KMS-11 (cell line): Measurements from ENCODE around the gene RASGRF2.

Experiments used
- H2AFZ ChIP-seq: fragments of 200-600 bp; sonication (generic); 2 replicates; pipeline ENCODE4 v1.6.1; 2016; ENCODE audit warnings: antibody characterized with exemption, mixed run types, low read depth
- H3K27ac ChIP-seq: fragments of 200-600 bp; sonication (generic); 2 replicates; pipeline ENCODE4 v1.6.1; 2016; ENCODE audit warnings: mild to moderate bottlenecking, mixed run types
- H3K27me3 ChIP-seq: fragments of 200-600 bp; sonication (generic); 2 replicates; pipeline ENCODE4 v1.6.1; 2017; ENCODE audit warnings: mild to moderate bottlenecking, low read depth, mixed run types, moderate library complexity; ENCODE audit not compliant: insufficient read depth
- H3K36me3 ChIP-seq: fragments of 200-600 bp; sonication (generic); 2 replicates; pipeline ENCODE4 v1.6.1; 2017; ENCODE audit warnings: mild to moderate bottlenecking, mixed run types; ENCODE audit not compliant: insufficient read depth
- H3K4me1 ChIP-seq: fragments of 200-600 bp; sonication (generic); 2 replicates; pipeline ENCODE4 v1.6.1; 2016; ENCODE audit warnings: mild to moderate bottlenecking, low read depth, mixed run types; ENCODE audit not compliant: poor library complexity, severe bottlenecking
- H3K4me2 ChIP-seq: fragments of 200-600 bp; sonication (generic); 2 replicates; pipeline ENCODE4 v1.7.0; 2016; ENCODE audit warnings: mild to moderate bottlenecking, mixed run types
- H3K4me3 ChIP-seq: fragments of 200-600 bp; sonication (generic); IDR thresholded peaks from 2 replicates; pipeline ENCODE4 v1.6.1; 2017; ENCODE audit warnings: low read depth, low read length, mixed read lengths; ENCODE audit not compliant: insufficient read depth
- H3K79me2 ChIP-seq: fragments of 200-600 bp; sonication (generic); 2 replicates; pipeline ENCODE4 v1.6.1; 2016; ENCODE audit warnings: low read depth, mixed run types; ENCODE audit not compliant: insufficient read depth
- H3K9ac ChIP-seq: fragments of 200-600 bp; sonication (generic); 2 replicates; pipeline ENCODE4 v1.6.1; 2016; ENCODE audit warnings: mild to moderate bottlenecking, mixed run types
- H4K20me1 ChIP-seq: fragments of 200-600 bp; sonication (generic); 2 replicates; pipeline ENCODE4 v1.6.1; 2016; ENCODE audit warnings: mild to moderate bottlenecking, mixed run types; ENCODE audit not compliant: insufficient read depth
- TF ChIP-seq, protein P1 (sequence below): fragments of 200-600 bp; sonication (generic); conservative IDR thresholded peaks from 2 replicates; pipeline ENCODE4 v1.6.1; 2017; ENCODE audit warnings: low read depth, mild to moderate bottlenecking, antibody characterized with exemption, low read length, moderate library complexity, mixed read lengths

RASGRF2 gene

DNA sequence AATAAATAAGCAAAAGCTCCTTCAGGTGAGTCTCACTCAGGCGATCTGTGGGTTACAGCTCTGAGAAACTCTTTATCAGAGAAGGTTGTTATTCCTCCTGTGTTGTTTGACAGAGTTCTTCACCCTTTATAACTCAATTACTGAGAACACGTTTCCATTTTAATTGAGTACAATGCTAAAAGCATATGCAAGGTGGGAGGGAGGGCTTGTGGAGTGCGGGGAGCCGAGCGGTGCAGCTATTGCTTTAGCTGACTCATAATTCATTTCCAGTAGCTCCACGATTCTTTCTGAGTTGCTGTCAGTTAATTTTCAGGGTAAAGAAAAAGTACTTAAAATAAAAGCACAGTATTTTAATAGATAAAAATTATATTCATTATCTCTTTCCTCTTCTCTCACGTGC, 168.3 kb downstream of the RASGRF2 start:
- no peak overlapping the region for H3K9ac ChIP-seq
- H3K4me3 ChIP-seq = no peak overlapping the region
- no peak overlapping the region for H3K27ac ChIP-seq
- TF ChIP-seq, protein P1, sequence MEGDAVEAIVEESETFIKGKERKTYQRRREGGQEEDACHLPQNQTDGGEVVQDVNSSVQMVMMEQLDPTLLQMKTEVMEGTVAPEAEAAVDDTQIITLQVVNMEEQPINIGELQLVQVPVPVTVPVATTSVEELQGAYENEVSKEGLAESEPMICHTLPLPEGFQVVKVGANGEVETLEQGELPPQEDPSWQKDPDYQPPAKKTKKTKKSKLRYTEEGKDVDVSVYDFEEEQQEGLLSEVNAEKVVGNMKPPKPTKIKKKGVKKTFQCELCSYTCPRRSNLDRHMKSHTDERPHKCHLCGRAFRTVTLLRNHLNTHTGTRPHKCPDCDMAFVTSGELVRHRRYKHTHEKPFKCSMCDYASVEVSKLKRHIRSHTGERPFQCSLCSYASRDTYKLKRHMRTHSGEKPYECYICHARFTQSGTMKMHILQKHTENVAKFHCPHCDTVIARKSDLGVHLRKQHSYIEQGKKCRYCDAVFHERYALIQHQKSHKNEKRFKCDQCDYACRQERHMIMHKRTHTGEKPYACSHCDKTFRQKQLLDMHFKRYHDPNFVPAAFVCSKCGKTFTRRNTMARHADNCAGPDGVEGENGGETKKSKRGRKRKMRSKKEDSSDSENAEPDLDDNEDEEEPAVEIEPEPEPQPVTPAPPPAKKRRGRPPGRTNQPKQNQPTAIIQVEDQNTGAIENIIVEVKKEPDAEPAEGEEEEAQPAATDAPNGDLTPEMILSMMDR = no peak
- no peaks in the 10 kb centered on the region for H3K36me3 ChIP-seq
- no peak overlapping the region for H3K4me2 ChIP-seq
- H3K79me2 ChIP-seq = no peaks in the 10 kb centered on the region
- no peak overlapping the region for H2AFZ ChIP-seq
- no peaks in the 10 kb centered on the region for H3K4me1 ChIP-seq
- no peaks in the 10 kb centered on the region for H3K27me3 ChIP-seq
- H4K20me1 ChIP-seq = no peaks in the 10 kb centered on the region; the same call in 1 of the 2 replicates

DNA sequence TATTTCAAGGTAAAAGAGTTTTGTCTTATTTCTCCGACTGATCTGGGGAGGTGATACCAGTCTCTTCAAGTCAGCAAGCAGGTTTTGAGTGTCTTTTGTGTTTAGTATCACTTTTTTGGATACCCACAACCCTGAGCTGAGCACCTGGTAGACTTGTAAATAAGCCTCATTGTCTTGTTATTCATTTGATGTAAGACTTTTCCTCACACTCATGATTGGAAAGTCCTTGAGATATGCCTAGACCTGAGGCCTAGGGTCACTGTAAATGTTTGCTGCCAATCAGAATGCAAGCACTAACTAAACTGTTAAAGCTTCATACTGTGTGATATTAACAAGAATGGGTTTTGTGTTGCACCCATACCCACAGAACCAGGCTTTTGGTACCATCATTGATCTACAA, 172.2 kb downstream of the RASGRF2 start:
- no peak overlapping the region for H3K4me3 ChIP-seq
- no peaks in the 10 kb centered on the region for H3K27me3 ChIP-seq
- H3K9ac ChIP-seq = no peak overlapping the region
- H3K4me1 ChIP-seq = no peaks in the 10 kb centered on the region
- H3K36me3 ChIP-seq = no peaks in the 10 kb centered on the region
- H3K79me2 ChIP-seq = no peaks in the 10 kb centered on the region
- no peak overlapping the region for H3K4me2 ChIP-seq
- no peak overlapping the region for H3K27ac ChIP-seq
- no peaks in the 10 kb centered on the region; the same call in 1 of the 2 replicates for H4K20me1 ChIP-seq
- H2AFZ ChIP-seq = no peak overlapping the region
- TF ChIP-seq, protein P1 = no peak

DNA sequence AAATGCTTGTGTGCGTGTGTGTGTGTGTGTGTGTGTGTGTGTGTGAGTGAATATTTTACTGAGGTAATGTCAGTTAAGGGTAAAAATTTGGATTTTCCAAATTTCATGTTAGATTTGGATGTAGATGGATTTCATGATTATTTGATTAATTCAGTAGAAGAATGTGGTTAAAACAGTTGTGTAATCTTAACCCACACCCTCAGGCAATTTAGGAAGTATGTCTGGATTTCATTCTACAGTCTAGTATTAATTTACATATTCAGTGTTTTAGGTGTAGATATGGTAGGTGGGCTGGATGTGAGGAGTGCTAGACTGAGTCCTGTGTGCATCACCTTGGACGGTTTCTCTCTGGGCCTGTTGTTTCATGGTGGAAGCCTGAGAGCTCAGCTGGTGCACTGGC, 173.9 kb downstream of the RASGRF2 start:
- no peak overlapping the region for H3K27ac ChIP-seq
- no peaks in the 10 kb centered on the region for H3K27me3 ChIP-seq
- no peak overlapping the region for H3K9ac ChIP-seq
- H3K79me2 ChIP-seq = no peaks in the 10 kb centered on the region
- H4K20me1 ChIP-seq = no peaks in the 10 kb centered on the region
- H3K4me1 ChIP-seq = no peaks in the 10 kb centered on the region
- H3K4me3 ChIP-seq = no peak overlapping the region
- no peak overlapping the region for H2AFZ ChIP-seq
- H3K36me3 ChIP-seq = no peaks in the 10 kb centered on the region
- H3K4me2 ChIP-seq = no peak overlapping the region
- TF ChIP-seq, protein P1 = no peak

DNA sequence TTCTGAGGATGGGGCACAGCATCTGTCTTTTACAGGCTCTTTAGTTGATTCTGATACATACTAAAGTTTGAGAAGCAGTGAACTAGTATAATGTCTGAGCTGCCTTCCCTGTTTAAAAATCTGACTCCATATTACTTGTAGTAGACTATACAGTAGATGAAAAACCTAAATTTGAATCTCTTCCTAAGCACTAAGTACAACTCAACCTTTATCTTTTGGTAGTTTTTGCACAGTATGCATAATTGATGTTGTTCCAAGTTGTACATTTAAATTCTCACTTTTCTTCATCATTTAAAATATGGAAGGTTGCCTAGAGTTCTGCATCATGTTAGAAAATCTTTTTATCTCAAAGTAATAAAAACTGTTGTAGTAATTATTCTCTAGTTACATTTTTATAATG, 174.4 kb downstream of the RASGRF2 start:
- H3K27me3 ChIP-seq = no peaks in the 10 kb centered on the region
- no peaks in the 10 kb centered on the region for H3K4me1 ChIP-seq
- H3K36me3 ChIP-seq = no peaks in the 10 kb centered on the region

More for the DNA sequence above, 174.4 kb downstream of the RASGRF2 start:
- Histone ChIP-seq H4K20me1 (no peaks in the 10 kb centered on the region), H2AFZ (no peak overlapping the region), H3K9ac (no peak overlapping the region), H3K4me3 (no peak overlapping the region), H3K79me2 (no peaks in the 10 kb centered on the region), H3K4me2 (no peak overlapping the region), H3K27ac (no peak overlapping the region)
- TF ChIP-seq, protein P1 = no peak
